CD4-positive, alpha-beta T cell (primary cell): Measurements from ENCODE around the gene CYSRT1. TPM values are rescaled to one million over a fixed set of nuclear protein-coding genes. Genes with fewer than 3 reads are reported as not detected.

Experiments used
- ATAC-seq: fragments of 200-7000 bp; cut with Tn5 transposase; one replicate; pipeline ENCODE4 v1.10.0; 2022; ENCODE audit warnings: mild to moderate bottlenecking; ENCODE audit not compliant: poor library complexity
- CTCF ChIA-PET: fragments of 350-600 bp; sonication (Branson Sonifier 250); formaldehyde crosslinking; loops from one replicate; lab custom pipeline; 2021; ENCODE audit warnings: antibody characterized with exemption, inconsistent platforms; lab: Charles Lee
- POLR2A ChIA-PET: fragments of 350-600 bp; sonication (Branson Sonifier 250); formaldehyde crosslinking; loops from one replicate; lab custom pipeline; 2021; ENCODE audit warnings: antibody characterized with exemption, inconsistent platforms; lab: Charles Lee
- DNase-seq, 14 experiments: peaks; one replicate each; pipeline ENCODE4 v3.0.0-alpha.2; 2013 to 2020; ENCODE audit warnings: mixed read lengths in 2 of 14
- H3K27ac ChIP-seq, 2 donors: one replicate each; pipeline versions ENCODE4 v1.5.1 to v1.7.0; 2013; ENCODE audit warnings: low read length in 2 of 2, low read depth in 1 of 2, mild to moderate bottlenecking in 1 of 2
- H3K27me3 ChIP-seq, 2 experiments: 1 replicate in 1 of 2; 2 replicates in 1 of 2; pipeline versions ENCODE4 v1.6.1 to v1.7.0; 2013; ENCODE audit warnings: low read length in 2 of 2, control low read depth in 1 of 2, mild to moderate bottlenecking in 1 of 2, moderate library complexity in 1 of 2; ENCODE audit not compliant: insufficient read depth in 2 of 2, control insufficient read depth in 1 of 2
- H3K36me3 ChIP-seq: one replicate; pipeline ENCODE4 v1.6.1; 2013; ENCODE audit warnings: low read length, control low read depth; ENCODE audit not compliant: insufficient read depth
- H3K4me1 ChIP-seq: one replicate; pipeline ENCODE4 v1.6.1; 2013; ENCODE audit warnings: low read length, control low read depth; ENCODE audit not compliant: insufficient read depth
- H3K4me3 ChIP-seq: one replicate; pipeline ENCODE4 v1.5.1; 2013; ENCODE audit warnings: mild to moderate bottlenecking, low read length, moderate library complexity
- H3K9me3 ChIP-seq, 2 experiments: 1 replicate in 1 of 2; 2 replicates in 1 of 2; pipeline versions ENCODE4 v1.6.1 to v1.7.0; 2013; ENCODE audit warnings: low read length in 2 of 2, mild to moderate bottlenecking in 2 of 2, control low read depth in 1 of 2, moderate library complexity in 1 of 2; ENCODE audit not compliant: control insufficient read depth in 1 of 2, insufficient read depth in 1 of 2
- H3K27ac Mint-ChIP-seq: one replicate; pipeline ENCODE4 v1.8.0; 2020; ENCODE audit warnings: mixed read lengths
- H3K27me3 Mint-ChIP-seq: one replicate; pipeline ENCODE4 v1.8.0; 2021; ENCODE audit warnings: mixed read lengths
- H3K36me3 Mint-ChIP-seq: one replicate; pipeline ENCODE4 v1.8.0; 2021; ENCODE audit warnings: low read depth, mixed read lengths
- H3K4me1 Mint-ChIP-seq: one replicate; pipeline ENCODE4 v1.8.0; 2021; ENCODE audit warnings: low read depth, mixed read lengths
- H3K4me3 Mint-ChIP-seq: one replicate; pipeline ENCODE4 v1.8.0; 2020; ENCODE audit warnings: mild to moderate bottlenecking, mixed read lengths
- H3K9me3 Mint-ChIP-seq: one replicate; pipeline ENCODE4 v1.8.0; 2020; ENCODE audit warnings: mixed read lengths
- intact Hi-C, 2 experiments: fragments of 100-400 bp; cut with DNase I in 1 of 2; cut with micrococcal nuclease in 1 of 2; formaldehyde crosslinking; loops; one replicate each; pipeline versions ENCODE4 v1.15.1 to v1.9.0; 2023 to 2025; cut with DNase I, micrococcal nuclease
- total RNA-seq, 174 experiments: library from RNA in 2 of 174; stranded (reverse) in 2 of 174; gene quantifications; one replicate each; pipeline ENCODE4 v1.2.3 and lab custom pipeline; 2021 to 2026
- TF ChIP-seq, protein P1 (sequence below): fragments of 200-600 bp; IDR thresholded peaks from one replicate; pipeline ENCODE4 v1.8.0; 2022; ENCODE audit warnings: antibody characterized with exemption, mild to moderate bottlenecking

Gene CYSRT1
- total RNA-seq, 2 experiments from 2014 or later: 0.33 to 0.42 TPM

DNA sequence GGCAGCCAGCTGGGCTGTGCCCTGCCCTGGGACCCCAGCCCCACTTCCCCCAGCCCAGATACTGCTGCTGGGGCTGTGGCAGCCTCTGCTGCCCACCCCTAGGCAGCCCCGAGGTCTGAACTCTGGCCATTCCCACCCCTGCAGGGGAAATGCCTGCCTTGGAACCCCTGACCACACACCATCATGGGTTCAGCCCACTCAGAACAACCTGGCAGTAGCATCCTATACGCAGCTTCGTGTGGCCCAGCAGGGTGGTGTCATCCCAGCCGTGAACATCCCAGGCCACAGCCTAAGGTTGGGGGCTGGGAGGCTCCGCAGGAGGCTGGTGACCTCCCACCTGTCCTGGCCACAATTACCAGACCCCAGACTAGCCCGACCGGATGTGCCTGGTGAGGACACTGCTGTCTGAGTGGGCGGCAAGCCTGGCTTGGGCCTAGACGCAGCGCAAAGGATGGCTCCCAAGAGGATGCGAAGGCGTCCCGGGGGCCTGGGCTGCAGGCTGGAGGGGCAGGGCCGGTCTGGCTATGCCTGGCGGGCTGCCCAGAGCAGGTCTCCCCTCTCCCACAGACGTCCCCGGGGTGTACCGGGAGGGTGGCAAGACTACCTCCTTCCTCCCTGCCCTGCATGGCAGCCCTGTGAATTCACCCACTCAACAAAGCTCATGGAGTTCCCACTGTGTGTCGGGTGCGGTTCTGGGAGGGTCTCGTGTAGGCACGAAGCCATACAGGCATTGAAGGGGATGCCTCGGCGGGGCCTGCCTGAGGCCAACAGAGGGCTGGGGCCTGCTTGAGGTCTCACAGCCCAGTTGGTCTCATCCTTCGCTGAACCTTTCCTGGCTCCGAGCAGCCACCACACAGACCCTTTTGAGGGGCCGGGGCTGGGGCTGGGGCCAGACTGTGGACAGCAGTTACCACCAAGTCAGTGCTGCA lies 4.3 kb downstream of the CYSRT1 start:
- H3K27me3 ChIP-seq: peaks cover 3 to 16% of the 10 kb centered on the region in 2 experiments
- no peak for ATAC-seq

GRCh38 chr9:137229903-137230704 lies 5.1 kb downstream of the CYSRT1 start:
- no peaks in the 10 kb centered on the region for H3K9me3 Mint-ChIP-seq
- intact Hi-C loops: loop anchor here in 1 of 2 experiments (5.0 kb wide), 1 partner anchor 183 kb away; the partner anchor contains the start of gene NPDC1
- DNase-seq: no peak
- no peaks in the 10 kb centered on the region for H3K36me3 Mint-ChIP-seq
- peaks cover 9% of the 10 kb centered on the region for H3K27me3 Mint-ChIP-seq
- Histone ChIP-seq H3K36me3 (no peaks in the 10 kb centered on the region), H3K4me1 (peaks cover 8% of the 10 kb centered on the region), H3K27ac (no peak overlapping the region), H3K27me3 (peaks cover 3 to 16% of the 10 kb centered on the region in 2 experiments), H3K9me3 (peaks cover 0 to 10% of the 10 kb centered on the region in 2 experiments), H3K4me3 (no peak overlapping the region)
- H3K4me3 Mint-ChIP-seq: no peak overlapping the region
- no peak for ATAC-seq
- peaks cover 5% of the 10 kb centered on the region for H3K4me1 Mint-ChIP-seq
- POLR2A ChIA-PET: no interaction called here
- no peak overlapping the region for H3K27ac Mint-ChIP-seq
- TF ChIP-seq, protein P1, sequence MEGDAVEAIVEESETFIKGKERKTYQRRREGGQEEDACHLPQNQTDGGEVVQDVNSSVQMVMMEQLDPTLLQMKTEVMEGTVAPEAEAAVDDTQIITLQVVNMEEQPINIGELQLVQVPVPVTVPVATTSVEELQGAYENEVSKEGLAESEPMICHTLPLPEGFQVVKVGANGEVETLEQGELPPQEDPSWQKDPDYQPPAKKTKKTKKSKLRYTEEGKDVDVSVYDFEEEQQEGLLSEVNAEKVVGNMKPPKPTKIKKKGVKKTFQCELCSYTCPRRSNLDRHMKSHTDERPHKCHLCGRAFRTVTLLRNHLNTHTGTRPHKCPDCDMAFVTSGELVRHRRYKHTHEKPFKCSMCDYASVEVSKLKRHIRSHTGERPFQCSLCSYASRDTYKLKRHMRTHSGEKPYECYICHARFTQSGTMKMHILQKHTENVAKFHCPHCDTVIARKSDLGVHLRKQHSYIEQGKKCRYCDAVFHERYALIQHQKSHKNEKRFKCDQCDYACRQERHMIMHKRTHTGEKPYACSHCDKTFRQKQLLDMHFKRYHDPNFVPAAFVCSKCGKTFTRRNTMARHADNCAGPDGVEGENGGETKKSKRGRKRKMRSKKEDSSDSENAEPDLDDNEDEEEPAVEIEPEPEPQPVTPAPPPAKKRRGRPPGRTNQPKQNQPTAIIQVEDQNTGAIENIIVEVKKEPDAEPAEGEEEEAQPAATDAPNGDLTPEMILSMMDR: no peak
- CTCF ChIA-PET: interaction anchor here (1.5 kb wide), 1 partner anchor 108 kb away, joined by 3 read pairs; no protein-coding TSS in a partner anchor

More for the DNA sequence above, 4.3 kb downstream of the CYSRT1 start:
- intact Hi-C loops: loop anchor here in 1 of 2 experiments (5.0 kb wide), 1 partner anchor 182 kb away; the partner anchor contains the start of gene NPDC1
- no peaks in the 10 kb centered on the region for H3K36me3 Mint-ChIP-seq
- no peak overlapping the region for H3K27ac Mint-ChIP-seq
- TF ChIP-seq, protein P1: no peak
- no peak for DNase-seq
- H3K4me3 Mint-ChIP-seq: no peak overlapping the region
- H3K4me1 ChIP-seq: peaks cover 14% of the 10 kb centered on the region
- peaks cover 0 to 10% of the 10 kb centered on the region in 2 experiments for H3K9me3 ChIP-seq
- H3K27ac ChIP-seq: no peak overlapping the region
- ChIA-PET CTCF (interaction anchor here (1.5 kb wide), 1 partner anchor 107 kb away, joined by 3 read pairs; no protein-coding TSS in a partner anchor), POLR2A (interaction anchor here (2.4 kb wide), 1 partner anchor 11 kb away, joined by 15 read pairs; the partner anchor contains the start of gene TUBB4B)
- H3K4me1 Mint-ChIP-seq: peaks cover 5% of the 10 kb centered on the region
- no peak overlapping the region for H3K4me3 ChIP-seq
- H3K9me3 Mint-ChIP-seq: no peaks in the 10 kb centered on the region
- peaks cover 5% of the 10 kb centered on the region for H3K27me3 Mint-ChIP-seq
- no peaks in the 10 kb centered on the region for H3K36me3 ChIP-seq

DNA sequence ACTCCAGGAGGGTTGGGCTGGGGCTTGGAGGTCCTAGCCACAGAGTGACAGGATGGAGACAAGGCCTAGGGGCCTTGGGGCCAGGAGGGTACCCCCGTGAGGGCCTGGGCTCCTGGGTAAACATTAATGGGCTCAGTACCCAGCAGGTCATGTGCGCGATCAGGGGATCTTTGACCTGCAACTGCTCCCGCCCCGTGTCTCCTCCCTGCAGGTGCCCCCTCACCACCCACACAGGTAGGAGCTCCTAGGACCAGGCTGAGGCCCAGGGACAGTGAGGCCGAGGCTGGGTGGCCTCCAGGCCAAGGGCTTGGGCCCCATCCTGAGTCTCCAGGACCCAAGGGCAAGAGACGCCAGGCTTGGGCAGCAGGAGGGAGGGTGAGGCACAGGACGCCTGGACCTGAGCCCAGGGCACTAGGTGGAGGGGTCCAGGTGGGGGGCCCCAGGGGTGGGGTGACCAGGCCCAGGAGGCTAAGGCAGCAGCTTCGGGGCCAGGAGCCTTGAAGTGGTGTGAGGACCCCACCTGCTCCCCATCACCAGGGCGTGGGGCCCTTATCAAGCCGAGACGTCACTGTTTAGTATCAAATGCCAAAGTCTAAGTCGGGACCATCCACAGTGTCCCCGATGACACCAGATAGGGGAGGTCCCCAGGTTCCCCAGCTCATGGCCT lies 5.9 kb downstream of the CYSRT1 start, which contains the start of gene SLC34A3:
TSS of gene SLC34A3 (plus strand) at position 197 of the 667 bp plus-strand sequence. CDS start 802 bp downstream, outside the sequence.
- ChIA-PET POLR2A (no interaction called here), CTCF (no interaction called here)
- no peak within 1 kb of the TSS for H3K27ac Mint-ChIP-seq
- no peak for ATAC-seq
- no peak within 1 kb of the TSS for H3K4me3 Mint-ChIP-seq
- peaks cover 9% of the 10 kb centered on the region for H3K4me1 ChIP-seq
- H3K9me3 ChIP-seq: peaks cover 0 to 10% of the 10 kb centered on the region in 2 experiments
- DNase-seq: no peak
- peaks cover 11% of the 10 kb centered on the region for H3K27me3 Mint-ChIP-seq
- no peaks in the 10 kb centered on the region for H3K9me3 Mint-ChIP-seq
- peaks cover 3 to 16% of the 10 kb centered on the region in 2 experiments for H3K27me3 ChIP-seq
- no peak within 1 kb of the TSS for H3K4me3 ChIP-seq
- no peaks in the 10 kb centered on the region for H3K36me3 ChIP-seq
- TF ChIP-seq, protein P1: no peak
- H3K36me3 Mint-ChIP-seq: no peaks in the 10 kb centered on the region
- no peak within 1 kb of the TSS for H3K27ac ChIP-seq
- H3K4me1 Mint-ChIP-seq: peaks cover 5% of the 10 kb centered on the region
- intact Hi-C loops: no loop called here
